HCT116 (cell line): ENCODE results near the gene HMG20A. TPM values are rescaled to one million over a fixed set of nuclear protein-coding genes. Genes with fewer than 3 reads are reported as not detected.

Experiments used
- ATAC-seq: fragments of 200-7000 bp; cut with Tn5 transposase; 2 replicates; pipeline ENCODE4 v1.9.1; 2020; ENCODE audit warnings: mild to moderate bottlenecking, moderate library complexity
- BruUV-seq: library from RNA; stranded (reverse); fragments of 400-500 nt; replicated peaks from 2 replicates; lab custom pipeline; 2021; lab: Mats Ljungman, UMichigan
- CTCF ChIA-PET: fragments of 300-600 bp; sonication (Branson Sonifier 250); formaldehyde crosslinking; loops from one replicate; lab custom pipeline; 2021; ENCODE audit warnings: antibody characterized with exemption; lab: Charles Lee
- POLR2A ChIA-PET: fragments of 300-600, 350-600 bp; sonication (Branson Sonifier 250); formaldehyde crosslinking; loops from one replicate; lab custom pipeline; 2021; ENCODE audit warnings: antibody characterized with exemption; lab: Charles Lee
- RAD21 ChIA-PET, 2 experiments: fragments of 300-600 bp; sonication (Branson Sonifier 250); formaldehyde crosslinking; loops; one replicate each; lab custom pipeline; 2023; ENCODE audit warnings: low total read pairs in 2 of 2; ENCODE audit not compliant: uncharacterized antibody in 2 of 2, unreplicated experiment in 2 of 2, low non-redundant PET in 1 of 2; lab: Charles Lee
- DNase-seq: peaks from one replicate; pipeline ENCODE4 v3.0.0-alpha.2; 2010; ENCODE audit warnings: low read depth, low spot score
- H2AFZ ChIP-seq: fragments of 200-600 bp; shearing (Covaris generic), sonication (generic); 2 replicates; pipeline ENCODE4 v1.6.1; 2017; ENCODE audit warnings: low read depth, mixed run types, mixed read lengths, antibody characterized with exemption, low read length; ENCODE audit not compliant: poor library complexity, severe bottlenecking
- H3K27ac ChIP-seq: 2 replicates; pipeline ENCODE4 v1.5.1; 2012; ENCODE audit warnings: low read depth, low read length
- H3K27me3 ChIP-seq: fragments of 200-600 bp; sonication (generic); 2 replicates; pipeline ENCODE4 v1.6.1; 2016; ENCODE audit warnings: mixed run types, low read length, mixed read lengths; ENCODE audit not compliant: insufficient read depth
- H3K36me3 ChIP-seq, 2 experiments: fragments of 200-500 bp in 1 of 2; fragments of 200-600 bp in 1 of 2; sonication (Bioruptor generic) in 1 of 2; sonication (generic) in 1 of 2; 2 replicates each; pipeline versions ENCODE4 v1.5.1 to v1.6.1; 2014 to 2016; ENCODE audit warnings: low read length in 2 of 2, inconsistent platforms in 1 of 2, mixed read lengths in 1 of 2, mixed run types in 1 of 2; ENCODE audit not compliant: insufficient read depth in 2 of 2, control insufficient read depth in 1 of 2
- H3K4me1 ChIP-seq, 2 experiments: fragments of 200-600 bp in 1 of 2; sonication (generic) in 1 of 2; 2 replicates each; pipeline versions ENCODE4 v1.5.1 to v1.6.1; 2012 to 2017; ENCODE audit warnings: low read length in 2 of 2, inconsistent platforms in 1 of 2, mild to moderate bottlenecking in 1 of 2, mixed read lengths in 1 of 2, mixed run types in 1 of 2, moderate library complexity in 1 of 2; ENCODE audit not compliant: insufficient read depth in 2 of 2, control insufficient read depth in 1 of 2
- H3K4me2 ChIP-seq: fragments of 200-600 bp; sonication (generic); 2 replicates; pipeline ENCODE4 v1.6.1; 2017; ENCODE audit warnings: mixed run types, low read length, mixed read lengths
- H3K4me3 ChIP-seq, 2 experiments: fragments of 200-600 bp in 1 of 2; sonication (generic) in 1 of 2; replicated peaks in 1 of 2; 2 replicates each; pipeline ENCODE4 v1.5.1; 2011 to 2016; ENCODE audit warnings: low read length in 2 of 2, control low read depth in 1 of 2, low read depth in 1 of 2, mild to moderate bottlenecking in 1 of 2, mixed read lengths in 1 of 2, mixed run types in 1 of 2
- H3K79me2 ChIP-seq: fragments of 200-600 bp; sonication (generic); 2 replicates; pipeline ENCODE4 v1.6.1; 2017; ENCODE audit warnings: mild to moderate bottlenecking, mixed run types, low read length, moderate library complexity, mixed read lengths; ENCODE audit not compliant: insufficient read depth
- H3K9ac ChIP-seq: fragments of 200-600 bp; sonication (generic); 2 replicates; pipeline ENCODE4 v1.6.1; 2016; ENCODE audit warnings: low read length, mixed read lengths
- H3K9me2 ChIP-seq: fragments of 200-600 bp; sonication (generic), shearing (Covaris generic); 2 replicates; pipeline ENCODE4 v1.6.1; 2017; ENCODE audit warnings: mixed run types, mild to moderate bottlenecking, moderate library complexity; ENCODE audit not compliant: insufficient read depth
- H3K9me3 ChIP-seq, 2 experiments: fragments of 200-500 bp in 1 of 2; fragments of 200-600 bp in 1 of 2; sonication (Bioruptor generic) in 1 of 2; sonication (generic) in 1 of 2; 2 replicates each; pipeline ENCODE4 v1.6.1; 2014 to 2017; ENCODE audit warnings: low read length in 2 of 2, mixed read lengths in 2 of 2, inconsistent platforms in 1 of 2, low read depth in 1 of 2, mild to moderate bottlenecking in 1 of 2, mixed run types in 1 of 2, moderate library complexity in 1 of 2; ENCODE audit not compliant: control insufficient read depth in 1 of 2, insufficient read depth in 1 of 2
- H4K20me1 ChIP-seq: fragments of 200-600 bp; sonication (generic), shearing (Covaris generic); 2 replicates; pipeline ENCODE4 v1.6.1; 2017; ENCODE audit warnings: mixed run types, mild to moderate bottlenecking, moderate library complexity; ENCODE audit not compliant: insufficient read depth
- CBX3 ChIP-seq: IDR thresholded peaks from 2 replicates; pipeline ENCODE4 v1.6.1; 2012; ENCODE audit warnings: low read depth
- CEBPB ChIP-seq: IDR thresholded peaks from 2 replicates; pipeline ENCODE4 v1.6.1; 2012; ENCODE audit warnings: low read depth
- CTCF ChIP-seq, 3 experiments: fragments of 200-600 bp in 1 of 3; sonication (generic) in 1 of 3; IDR thresholded peaks in 2 of 3; conservative IDR thresholded peaks in 1 of 3; 2 replicates each; pipeline ENCODE4 v1.5.1; 2012 to 2017; ENCODE audit warnings: low read depth in 2 of 3, low read length in 2 of 3, antibody characterized with exemption in 1 of 3, borderline replicate concordance in 1 of 3, control low read depth in 1 of 3, mild to moderate bottlenecking in 1 of 3, mixed read lengths in 1 of 3, mixed run types in 1 of 3, moderate library complexity in 1 of 3; ENCODE audit not compliant: insufficient read depth in 1 of 3
- EGR1 ChIP-seq: IDR thresholded peaks from 2 replicates; pipeline ENCODE4 v1.6.1; 2012; ENCODE audit warnings: low read depth
- ELF1 ChIP-seq: IDR thresholded peaks from 2 replicates; pipeline ENCODE4 v1.6.1; 2012; ENCODE audit warnings: low read depth, borderline replicate concordance
- EZH2phosphoT487 ChIP-seq: fragments of 200-600 bp; IDR thresholded peaks from 2 replicates; pipeline ENCODE4 v1.6.1; 2018; ENCODE audit warnings: antibody characterized with exemption, borderline replicate concordance
- FOSL1 ChIP-seq: IDR thresholded peaks from 2 replicates; pipeline ENCODE4 v1.6.1; 2012; ENCODE audit warnings: low read depth
- JUND ChIP-seq: IDR thresholded peaks from 2 replicates; pipeline ENCODE4 v1.6.1; 2012
- MAX ChIP-seq: IDR thresholded peaks from 2 replicates; pipeline ENCODE4 v1.6.1; 2012
- POLR2A ChIP-seq: IDR thresholded peaks from 2 replicates; pipeline ENCODE4 v1.7.0; 2011; ENCODE audit warnings: borderline replicate concordance; ENCODE audit not compliant: insufficient read depth, insufficient read length; ENCODE audit errors: extremely low read depth
- RAD21 ChIP-seq: IDR thresholded peaks from 2 replicates; pipeline ENCODE4 v1.6.1; 2012; ENCODE audit warnings: low read depth, mild to moderate bottlenecking
- SIN3A ChIP-seq: IDR thresholded peaks from 2 replicates; pipeline ENCODE4 v1.6.1; 2012; ENCODE audit warnings: low read depth
- TCF7L2 ChIP-seq: IDR thresholded peaks from 2 replicates; pipeline ENCODE4 v1.7.0; 2011; ENCODE audit warnings: borderline replicate concordance, inconsistent platforms; ENCODE audit not compliant: insufficient read depth, insufficient read length; ENCODE audit errors: extremely low read depth
- YY1 ChIP-seq: IDR thresholded peaks from 2 replicates; pipeline ENCODE4 v1.6.1; 2011; ENCODE audit warnings: low read length, low read depth, moderate library complexity, mild to moderate bottlenecking; ENCODE audit not compliant: insufficient replicate concordance; ENCODE audit errors: extremely low read depth
- ZBTB33 ChIP-seq: IDR thresholded peaks from 2 replicates; pipeline ENCODE4 v1.6.1; 2011; ENCODE audit warnings: mild to moderate bottlenecking, low read length, moderate library complexity; ENCODE audit not compliant: insufficient replicate concordance; ENCODE audit errors: extremely low read depth
- ZNF274 ChIP-seq: fragments of 200-500 bp; sonication (Bioruptor generic); IDR thresholded peaks from 2 replicates; pipeline ENCODE4 v1.6.1; 2014; ENCODE audit warnings: mild to moderate bottlenecking, low read depth, low read length, inconsistent platforms
- intact Hi-C: fragments of 100-400 bp; cut with micrococcal nuclease; formaldehyde crosslinking; loops from 2 replicates; pipeline ENCODE4 v1.10.0; 2022
- total RNA-seq: library from RNA; stranded (reverse); gene quantifications from one replicate; pipeline ENCODE4 v1.2.1, GENCODE V29; 2021; ENCODE audit not compliant: unreplicated experiment
- TF ChIP-seq, protein P1 (sequence below): IDR thresholded peaks from 2 replicates; pipeline ENCODE4 v1.6.1; 2012

HMG20A gene
- total RNA-seq, 1 experiment from 2014 or later: 37.7 TPM

GRCh38 chr15:77505556-77505955 lies 84.9 kb downstream of the HMG20A start:
- Histone ChIP-seq H3K36me3 (no peaks in the 10 kb centered on the region), H2AFZ (no peak overlapping the region), H3K4me3 (no peak overlapping the region), H3K9me3 (no peaks in the 10 kb centered on the region), H4K20me1 (no peaks in the 10 kb centered on the region), H3K27ac (no peak overlapping the region), H3K4me2 (no peak overlapping the region), H3K79me2 (no peaks in the 10 kb centered on the region), H3K9ac (no peak overlapping the region), H3K27me3 (no peaks in the 10 kb centered on the region), H3K9me2 (no peaks in the 10 kb centered on the region), H3K4me1 (peaks cover 32% of the 10 kb centered on the region in 2 experiments; a peak in 3 of 4 replicates)
- intact Hi-C loops: no loop called here
- DNase-seq: no peak
- TF ChIP-seq CBX3 (no peak), EZH2phosphoT487 (no peak), SIN3A (no peak), ZNF274 (no peak), ELF1 (no peak), FOSL1 (no peak), JUND (no peak), YY1 (no peak), ZBTB33 (no peak), TCF7L2 (no peak), EGR1 (no peak), POLR2A (no peak), CTCF (IDR thresholded peaks at IDR 0.05 in 2 of 3, conservative IDR thresholded peaks at IDR 0.05 in 1 of 3; ENCODE audit: borderline replicate concordance in 1 of 3, insufficient read depth in 1 of 3, low read depth in 2 of 3, low read length in 2 of 3) (no peak), CEBPB (no peak), RAD21 (no peak), MAX (no peak)
- TF ChIP-seq, protein P1, sequence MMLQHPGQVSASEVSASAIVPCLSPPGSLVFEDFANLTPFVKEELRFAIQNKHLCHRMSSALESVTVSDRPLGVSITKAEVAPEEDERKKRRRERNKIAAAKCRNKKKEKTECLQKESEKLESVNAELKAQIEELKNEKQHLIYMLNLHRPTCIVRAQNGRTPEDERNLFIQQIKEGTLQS: no peak
- ChIA-PET POLR2A (no interaction called here), RAD21 (no interaction called here), CTCF (no interaction called here)
- ATAC-seq: no peak
- no TSS peak for BruUV-seq
